EL (cell line): ENCODE measurements around the gene NUP93.
"Not testable (repeated sequence)": the region's sequence is repeated elsewhere in the genome, so short reads cannot be mapped to it uniquely, and the experiment has no call there.

Experiments
- DNase-seq: peaks from one replicate; pipeline ENCODE4 v3.0.0-alpha.2; 2016

NUP93 gene

GRCh38 chr16:56780646-56781045 is 50.7 kb downstream of the NUP93 start:
- DNase-seq = no peak

GRCh38 chr16:56781528-56781961 is 51.6 kb downstream of the NUP93 start:
- DNase-seq = no peak

GRCh38 chr16:56783344-56783743 is 53.4 kb downstream of the NUP93 start:
- DNase-seq = no peak

GRCh38 chr16:56785317-56785716 is 55.4 kb downstream of the NUP93 start:
- no peak for DNase-seq

GRCh38 chr16:56787167-56787566 is 57.2 kb downstream of the NUP93 start:
- no peak for DNase-seq

- DNase-seq = no peak
Measured at GRCh38 chr16:56788435-56788834, 58.5 kb downstream of the NUP93 start.

GRCh38 chr16:56789360-56789759 is 59.4 kb downstream of the NUP93 start:
- peak; percentile 30 for DNase-seq

GRCh38 chr16:56792967-56793366 is 63.0 kb downstream of the NUP93 start:
- DNase-seq = no peak

- DNase-seq = peak; percentile 32
Measured at GRCh38 chr16:56793492-56793891, 63.6 kb downstream of the NUP93 start.

- DNase-seq = no peak
Measured at GRCh38 chr16:56795011-56795410, 65.1 kb downstream of the NUP93 start.

GRCh38 chr16:56797038-56797437 is 67.1 kb downstream of the NUP93 start:
- DNase-seq = not testable (repeated sequence)

- no peak for DNase-seq
Measured at GRCh38 chr16:56797861-56798260, 67.9 kb downstream of the NUP93 start.

GRCh38 chr16:56798955-56799354 is 69.0 kb downstream of the NUP93 start:
- DNase-seq = no peak

GRCh38 chr16:56800355-56800754 is 70.4 kb downstream of the NUP93 start:
- peak; percentile 57 for DNase-seq

- DNase-seq = no peak
Measured at GRCh38 chr16:56801762-56802161, 71.8 kb downstream of the NUP93 start.

GRCh38 chr16:56807011-56807675 is 77.2 kb downstream of the NUP93 start:
- DNase-seq = peak; percentile 80

- not testable (repeated sequence) for DNase-seq
Measured at GRCh38 chr16:56807676-56808067, 77.7 kb downstream of the NUP93 start.

GRCh38 chr16:56810954-56811353 is 81.0 kb downstream of the NUP93 start:
- no peak for DNase-seq

GRCh38 chr16:56811602-56812001 is 81.7 kb downstream of the NUP93 start:
- DNase-seq = not testable (repeated sequence)

- DNase-seq = peak; percentile 62
Measured at GRCh38 chr16:56812884-56813283, 83.0 kb downstream of the NUP93 start.

- DNase-seq = peak; percentile 86
Measured at GRCh38 chr16:56814537-56815432, 84.9 kb downstream of the NUP93 start.

- no peak for DNase-seq
Measured at GRCh38 chr16:56815721-56816120, 85.8 kb downstream of the NUP93 start.

- no peak for DNase-seq
Measured at GRCh38 chr16:56817056-56817455, 87.1 kb downstream of the NUP93 start.

GRCh38 chr16:56817938-56818337 is 88.0 kb downstream of the NUP93 start:
- no peak for DNase-seq
